ENCODE results near the gene RPS16. TPM values are rescaled to one million over a fixed set of nuclear protein-coding genes. Genes with fewer than 3 reads are reported as not detected.

Gene RPS16
- total and polyA plus RNA-seq, 9 of the 15 experiments (the other 6 are each of a cell fraction or from before 2014, with no cell fraction given): 82.6 to 3,671 (median 2,204) TPM

DNA sequence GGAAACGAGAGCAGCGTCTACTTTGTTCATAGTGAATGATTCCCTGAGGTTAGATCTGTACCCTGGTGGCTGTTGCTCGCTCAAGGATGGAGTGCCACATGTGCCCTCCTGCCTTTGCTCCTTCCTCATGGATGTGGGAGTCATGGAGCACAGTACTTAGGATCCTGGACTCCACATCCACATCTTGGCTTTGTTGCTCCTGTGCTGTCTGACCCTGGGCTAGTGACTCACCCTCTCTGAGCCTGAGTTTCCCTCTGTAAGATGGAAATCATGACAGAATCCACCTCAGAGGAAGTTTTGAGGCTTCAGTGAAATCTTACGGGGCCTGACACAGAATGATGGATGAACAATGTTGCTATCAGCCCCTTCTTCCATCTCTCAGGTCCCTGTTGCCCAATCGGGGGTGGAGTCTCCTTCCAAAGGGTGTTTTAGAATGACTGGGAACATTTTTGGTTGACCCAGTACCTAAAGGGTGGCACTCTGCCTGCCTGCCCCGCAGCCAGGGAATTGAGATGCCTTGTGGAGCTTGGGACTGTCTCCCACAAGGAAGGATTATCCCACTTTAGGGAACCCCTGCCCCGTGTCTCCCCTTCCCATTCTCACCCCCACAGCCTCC is 35.1 kb upstream of the RPS16 start:
- TF ChIP-seq HDAC3 (IDR thresholded peaks at IDR 0.05; ENCODE audit: borderline replicate concordance, partially characterized antibody): no peak
- TF ChIP-seq ZNF445 (CRISPR knock-in tag; IDR thresholded peaks at IDR 0.05; ENCODE audit: low read depth): no peak
- no peak for TF ChIP-seq TCF3 (CRISPR knock-in tag; IDR thresholded peaks at IDR 0.05)
- peak; percentile 61; the same call in 1 of the 2 replicates for TF ChIP-seq CEBPB (tag; IDR thresholded peaks at IDR 0.05)
- TF ChIP-seq NFXL1 (CRISPR knock-in tag; IDR thresholded peaks at IDR 0.05): no peak
- no peak for TF ChIP-seq CREBBP (IDR thresholded peaks at IDR 0.05; ENCODE audit: low read depth, low read length)
- no peak for TF ChIP-seq ARID3A (IDR thresholded peaks at IDR 0.05; ENCODE audit: borderline replicate concordance, low read depth, low read length)
- peak; percentile 12 for TF ChIP-seq ZFP36 (IDR thresholded peaks at IDR 0.05; ENCODE audit: low read depth, low read length, partially characterized antibody)
- no peak for TF ChIP-seq PBX2 (CRISPR knock-in tag; IDR thresholded peaks at IDR 0.05; ENCODE audit: low read depth)
- TF ChIP-seq PBX2 (tag; conservative IDR thresholded peaks at IDR 0.05; ENCODE audit: low read depth): peak; percentile 43; the same call in 1 of the 2 replicates
- H3K27ac ChIP-seq (ENCODE audit: extremely low read depth, low read depth, low read length): no peak overlapping the region
- 73% methylated on average over 6 of the region's 7 CpGs for WGBS (ENCODE audit: insufficient coverage, low coverage, missing lambda C conversion rate)
- H3K27me3 ChIP-seq (ENCODE audit: control insufficient read depth in 2 of 2, insufficient read depth in 2 of 2, low read length in 2 of 2): no peaks in the 10 kb centered on the region
- BruUV-seq (replicated peaks): no TSS peak
- no peak for FAIRE-seq
- peaks cover 0 to 16% of the 10 kb centered on the region in 2 experiments; a peak in 1 of 5 replicates for H3K4me1 ChIP-seq (replicated peaks in 1 of 2; ENCODE audit: control insufficient read depth in 2 of 2, insufficient read depth in 2 of 2, low read length in 2 of 2)
- H2AFZ ChIP-seq (ENCODE audit: low read depth, low read length): no peak overlapping the region
- in situ Hi-C loops (cut with MboI): no loop called here
- H3K9me1 ChIP-seq (ENCODE audit: control insufficient read depth, insufficient read depth, low read length): no peaks in the 10 kb centered on the region
- no peak for ATAC-seq
- H3K4me2 ChIP-seq (ENCODE audit: insufficient read depth, low read length): no peak overlapping the region
- DNase-seq (ENCODE audit: extremely low read depth in 1 of 4, low spot score in 3 of 4): no peak
- ChIA-PET POLR2A (no interaction called here), CTCF (ENCODE audit: low intra/inter-chr PET ratio) (no interaction called here)
- no peaks in the 10 kb centered on the region; the same call in 1 of the 2 replicates for H4K20me1 ChIP-seq (replicated peaks; ENCODE audit: control insufficient read depth, insufficient read depth, low read length)
- H3K36me3 ChIP-seq (ENCODE audit: control insufficient read depth, insufficient read depth, low read length): peaks cover 97% of the 10 kb centered on the region
- intact Hi-C loops (cut with micrococcal nuclease): no loop called here
- no peaks in the 10 kb centered on the region for H3K9me3 ChIP-seq (replicated peaks; ENCODE audit: control insufficient read depth, insufficient read depth, low read depth, low read length)
- no peak overlapping the region for H3K4me3 ChIP-seq
- H3K79me2 ChIP-seq (ENCODE audit: control insufficient read depth, insufficient read depth, low read length): no peaks in the 10 kb centered on the region
- H3K9ac ChIP-seq (ENCODE audit: insufficient read depth in 1 of 2, low read depth in 2 of 2, low read length in 2 of 2): no peak overlapping the region

Data from K562 (cell line).